22Rv1 (cell line): ENCODE measurements around the gene BORA.
A peak's percentile ranks its signal among the peaks of the same experiment; 100 is the strongest.

ENCODE experiments used
- ZFX ChIP-seq: fragments of 450-650 bp; IDR thresholded peaks from 2 replicates; pipeline ENCODE4 v1.6.1; 2017; ENCODE audit warnings: antibody characterized with exemption, borderline replicate concordance
- TF ChIP-seq, protein P1 (sequence below): fragments of 450-650 bp; IDR thresholded peaks from 2 replicates; pipeline ENCODE4 v1.5.1; 2017; ENCODE audit warnings: mild to moderate bottlenecking

DNA sequence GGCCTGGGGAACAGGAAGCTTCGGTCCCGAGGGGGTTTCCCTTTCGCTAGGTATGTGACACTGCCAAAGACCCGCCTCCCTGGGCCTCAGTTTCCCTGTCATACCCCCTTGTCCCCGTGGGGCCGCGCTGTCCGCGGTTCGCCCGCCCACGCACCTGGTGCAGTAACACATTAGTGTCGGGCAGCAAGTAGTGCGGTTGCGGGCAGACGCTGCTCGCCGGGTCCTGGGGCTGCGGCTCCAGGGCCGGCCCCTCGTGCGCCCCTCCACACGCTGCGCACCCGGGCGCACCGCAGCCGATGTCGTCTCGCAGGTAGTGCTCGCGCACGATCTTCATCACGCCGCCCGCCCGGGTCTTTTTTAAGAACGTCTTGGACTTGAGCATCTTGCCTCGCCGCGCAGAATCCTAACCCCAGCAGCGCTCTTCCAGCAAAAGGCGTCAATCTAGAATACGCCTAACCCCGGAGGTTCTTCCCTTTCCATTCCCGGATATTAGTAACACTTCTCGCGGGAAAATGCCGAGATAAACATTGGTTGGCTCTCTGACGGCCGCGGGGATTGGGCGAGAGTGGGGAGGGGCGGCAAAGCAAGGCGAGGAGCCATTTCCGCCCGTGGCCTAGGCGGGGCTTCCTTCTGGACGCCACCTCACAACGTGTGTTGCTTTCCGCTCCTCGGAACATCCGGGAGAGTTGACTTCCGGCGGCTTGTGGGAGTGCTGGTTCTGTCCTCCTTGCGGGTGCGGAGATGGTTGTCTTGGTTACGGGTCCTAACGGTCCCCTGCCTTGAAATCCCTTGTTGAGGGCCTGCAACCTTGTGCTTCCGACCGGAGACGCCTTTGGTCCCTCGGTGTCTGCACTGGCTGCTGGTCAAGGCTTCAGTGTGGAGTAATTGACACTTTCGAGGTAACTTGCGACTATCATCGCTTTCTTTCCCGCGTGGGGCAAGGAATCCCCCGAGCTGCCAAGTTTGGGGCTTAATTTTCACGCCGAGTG, 54.0 kb downstream of the BORA start, which contains the start of the genes DIS3 and PIBF1:
- TF ChIP-seq, protein P1, sequence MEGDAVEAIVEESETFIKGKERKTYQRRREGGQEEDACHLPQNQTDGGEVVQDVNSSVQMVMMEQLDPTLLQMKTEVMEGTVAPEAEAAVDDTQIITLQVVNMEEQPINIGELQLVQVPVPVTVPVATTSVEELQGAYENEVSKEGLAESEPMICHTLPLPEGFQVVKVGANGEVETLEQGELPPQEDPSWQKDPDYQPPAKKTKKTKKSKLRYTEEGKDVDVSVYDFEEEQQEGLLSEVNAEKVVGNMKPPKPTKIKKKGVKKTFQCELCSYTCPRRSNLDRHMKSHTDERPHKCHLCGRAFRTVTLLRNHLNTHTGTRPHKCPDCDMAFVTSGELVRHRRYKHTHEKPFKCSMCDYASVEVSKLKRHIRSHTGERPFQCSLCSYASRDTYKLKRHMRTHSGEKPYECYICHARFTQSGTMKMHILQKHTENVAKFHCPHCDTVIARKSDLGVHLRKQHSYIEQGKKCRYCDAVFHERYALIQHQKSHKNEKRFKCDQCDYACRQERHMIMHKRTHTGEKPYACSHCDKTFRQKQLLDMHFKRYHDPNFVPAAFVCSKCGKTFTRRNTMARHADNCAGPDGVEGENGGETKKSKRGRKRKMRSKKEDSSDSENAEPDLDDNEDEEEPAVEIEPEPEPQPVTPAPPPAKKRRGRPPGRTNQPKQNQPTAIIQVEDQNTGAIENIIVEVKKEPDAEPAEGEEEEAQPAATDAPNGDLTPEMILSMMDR: peak; percentile 24
- no peak for TF ChIP-seq ZFX
